Hematopoietic multipotent progenitor cell treated with erythropoietin and hydrocortisone succinate and interleukin-3 and kit ligand, for 15 days (in vitro differentiated cells): ENCODE results near the gene FHL1.

Experiments
- DNase-seq: peaks from one replicate; pipeline ENCODE4 v3.0.0-alpha.2; 2015; ENCODE audit warnings: low spot score

Gene FHL1

DNA sequence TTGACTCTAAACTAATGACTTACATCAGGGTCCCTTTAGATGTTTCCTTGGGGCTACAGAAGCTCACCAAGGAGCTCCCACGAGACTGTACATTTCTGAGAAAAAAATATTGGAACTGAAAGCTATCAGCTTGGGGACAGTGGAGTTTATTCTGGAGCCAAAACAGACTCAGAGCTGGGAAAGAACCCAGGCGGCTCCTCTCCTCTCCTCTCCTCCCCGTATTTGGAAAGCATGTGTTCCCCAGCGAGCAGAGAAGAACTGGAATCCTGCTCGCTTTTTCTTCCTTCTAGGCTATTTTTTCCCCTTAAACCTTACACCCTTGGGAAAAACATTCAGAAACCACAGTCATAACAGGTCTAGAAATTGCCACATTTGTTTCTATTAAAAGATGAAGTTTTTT, 108.2 kb downstream of the FHL1 start:
- DNase-seq: no peak

- DNase-seq: no peak
Observed at GRCh38 chrX:136256026-136256425, 108.7 kb downstream of the FHL1 start.

DNA sequence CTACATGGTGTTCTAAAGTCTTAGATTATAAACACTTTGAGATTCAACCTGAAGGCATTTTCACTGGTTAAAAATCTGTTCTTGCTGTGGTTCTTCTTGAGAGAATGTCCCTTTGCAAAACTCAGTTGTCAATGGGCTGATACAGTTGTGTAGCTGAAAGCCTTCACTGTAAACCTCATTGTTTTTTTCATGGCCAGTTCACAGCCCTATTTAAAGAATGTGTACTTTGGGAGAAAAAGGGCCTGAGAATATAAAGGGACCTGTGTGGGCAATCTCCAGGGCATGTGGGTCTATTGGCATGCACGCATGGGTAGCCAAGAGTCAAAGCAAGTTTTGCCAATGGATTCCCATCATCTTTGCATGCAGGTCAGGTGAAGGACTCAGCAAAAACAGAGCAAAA, 111.6 kb downstream of the FHL1 start:
- no peak for DNase-seq

- DNase-seq: no peak
Observed at GRCh38 chrX:136259543-136259942, 112.2 kb downstream of the FHL1 start.

GRCh38 chrX:136260776-136261175, 113.4 kb downstream of the FHL1 start:
- no peak for DNase-seq
